ENCODE measurements around the gene HES2. TPM values are rescaled to one million over a fixed set of nuclear protein-coding genes. Genes with fewer than 3 reads are reported as not detected.

Gene HES2
- polyA plus RNA-seq, 1 donor: 0.75 TPM

DNA sequence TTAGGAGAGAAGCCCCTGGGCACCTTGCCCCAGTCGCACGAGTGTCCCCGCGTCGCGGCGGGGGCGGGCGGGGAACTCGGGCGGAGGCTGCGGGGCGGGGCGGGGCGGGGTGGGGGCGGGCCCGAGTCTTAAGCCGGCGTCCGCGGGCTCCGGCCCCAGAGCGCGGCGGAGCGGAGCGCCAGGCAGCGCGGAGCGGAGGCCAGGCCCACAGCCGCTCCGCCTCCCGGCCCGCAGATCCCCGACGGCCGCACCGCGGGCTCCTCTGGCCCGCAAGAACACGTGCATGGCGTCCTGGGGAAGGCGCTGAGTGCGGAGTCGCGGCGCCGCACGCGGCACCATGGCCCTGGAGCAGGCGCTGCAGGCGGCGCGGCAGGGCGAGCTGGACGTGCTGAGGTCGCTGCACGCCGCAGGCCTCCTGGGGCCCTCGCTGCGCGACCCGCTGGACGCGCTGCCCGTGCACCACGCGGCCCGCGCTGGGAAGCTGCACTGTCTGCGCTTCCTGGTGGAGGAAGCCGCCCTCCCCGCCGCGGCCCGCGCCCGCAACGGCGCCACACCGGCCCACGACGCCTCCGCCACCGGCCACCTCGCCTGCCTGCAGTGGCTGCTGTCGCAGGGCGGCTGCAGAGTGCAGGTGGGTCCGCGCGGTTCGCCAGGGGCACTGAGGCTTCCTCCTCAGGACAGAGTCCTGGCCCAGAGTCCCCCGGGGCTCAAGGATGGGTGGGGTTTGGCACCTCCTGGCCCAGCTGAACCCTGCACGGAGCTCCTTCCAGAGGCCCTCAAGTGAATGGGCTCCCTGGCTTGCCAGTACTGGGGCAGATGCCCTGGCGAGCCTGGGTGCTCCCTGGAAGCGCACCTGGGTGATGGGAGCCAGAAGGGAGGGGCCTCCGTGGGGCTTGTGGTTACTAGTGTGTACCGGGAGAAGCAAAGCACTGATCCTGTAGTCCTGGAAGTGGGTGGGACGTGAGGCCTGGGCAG lies 5.2 kb upstream of the HES2 start, which contains the start of gene ESPN:
Gene ESPN, plus strand, starts transcription at position 158 of the 975 bp plus-strand sequence. Its CDS starts 180 bp downstream, at position 338.
- no CpG with 5 or more reads among the region's 99 CpGs for WGBS (ENCODE audit: insufficient coverage, low lambda C conversion rate)
- H3K36me3 ChIP-seq (ENCODE audit: control insufficient read depth, insufficient read depth, low read length): no peaks in the 10 kb centered on the region
- no peak within 1 kb of the TSS for H3K27ac ChIP-seq (ENCODE audit: low read length)
- H3K4me1 ChIP-seq (ENCODE audit: control insufficient read depth, insufficient read depth, low read length): peaks cover 25% of the 10 kb centered on the region
- no peak within 1 kb of the TSS for H3K4me3 ChIP-seq (ENCODE audit: low read length)
- peaks cover 64% of the 10 kb centered on the region for H3K27me3 ChIP-seq (ENCODE audit: control insufficient read depth, insufficient read depth, low read length)
- peaks cover 6% of the 10 kb centered on the region for H3K9me3 ChIP-seq (ENCODE audit: control insufficient read depth, low read depth, low read length)
- no peak for DNase-seq

DNA sequence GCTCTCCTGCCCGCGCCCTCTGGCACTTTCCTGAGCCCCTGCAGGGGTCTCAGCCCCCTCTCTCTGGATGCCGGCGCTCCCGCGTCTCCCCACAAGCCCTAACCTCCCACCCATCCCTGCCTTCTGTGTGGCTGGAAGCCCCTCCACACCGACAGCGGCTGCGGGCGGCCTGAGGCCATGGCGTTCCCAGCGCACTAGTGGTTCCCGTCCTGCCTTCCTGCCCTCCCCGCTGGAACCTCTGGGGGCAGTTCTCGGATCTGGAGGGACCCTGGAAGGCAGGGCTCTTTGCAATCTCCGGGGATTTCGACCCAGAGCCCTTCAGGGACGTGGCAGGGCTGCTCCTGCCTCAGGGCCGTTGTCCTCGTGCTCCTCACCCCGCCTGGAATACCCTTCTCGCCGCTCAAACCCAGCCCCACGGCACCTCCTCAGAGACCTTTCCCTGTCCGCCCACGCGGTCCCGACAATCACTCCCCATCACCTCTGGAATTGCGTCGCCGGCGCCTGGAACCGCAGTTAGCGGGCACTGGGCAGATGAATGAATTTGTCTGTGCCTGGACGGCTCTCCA lies 4.4 kb upstream of the HES2 start:
- DNase-seq: no peak
- WGBS (ENCODE audit: insufficient coverage, low lambda C conversion rate): no CpG with 5 or more reads among the region's 35 CpGs
- Histone ChIP-seq H3K9me3 (ENCODE audit: control insufficient read depth, low read depth, low read length) (peaks cover 7% of the 10 kb centered on the region), H3K36me3 (ENCODE audit: control insufficient read depth, insufficient read depth, low read length) (no peaks in the 10 kb centered on the region), H3K4me1 (ENCODE audit: control insufficient read depth, insufficient read depth, low read length) (peaks cover 26% of the 10 kb centered on the region), H3K27me3 (ENCODE audit: control insufficient read depth, insufficient read depth, low read length) (peaks cover 71% of the 10 kb centered on the region), H3K27ac (ENCODE audit: low read length) (no peak overlapping the region), H3K4me3 (ENCODE audit: low read length) (no peak overlapping the region)

DNA sequence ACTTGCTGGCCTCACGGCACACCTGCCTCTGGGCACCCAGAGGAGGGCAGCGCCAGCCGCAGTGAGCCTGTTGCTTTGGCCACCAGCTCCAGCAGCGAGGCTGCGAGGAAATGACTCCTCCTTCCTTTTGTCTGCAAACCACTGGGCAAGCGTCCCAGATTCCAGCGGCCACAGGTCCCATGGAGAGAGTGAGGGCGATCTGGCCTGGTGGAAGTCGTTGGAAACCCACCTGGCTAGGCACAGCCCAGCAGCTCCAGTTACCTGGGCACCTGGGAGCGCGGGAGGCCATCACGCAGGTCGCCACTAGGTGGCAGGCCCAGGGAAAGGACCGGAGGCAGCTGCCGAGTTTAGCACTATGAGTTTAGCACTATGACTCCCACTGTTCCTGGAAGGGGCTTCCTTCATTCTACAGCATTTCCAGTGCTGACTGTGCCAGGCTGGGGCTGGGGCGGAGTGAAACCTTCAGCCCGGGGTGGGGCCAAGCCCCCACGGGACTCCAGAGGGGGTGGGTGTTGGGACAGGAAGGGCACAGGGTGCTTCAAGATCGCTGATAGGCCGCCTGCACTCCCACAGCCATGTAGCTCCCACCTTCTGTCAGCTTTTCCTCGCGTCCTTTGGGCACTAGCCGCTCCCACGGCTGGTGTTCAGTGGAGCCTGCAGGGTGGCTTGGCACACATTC lies 3.7 kb upstream of the HES2 start:
- H3K36me3 ChIP-seq (ENCODE audit: control insufficient read depth, insufficient read depth, low read length): no peaks in the 10 kb centered on the region
- H3K4me3 ChIP-seq (ENCODE audit: low read length): no peak overlapping the region
- peak; percentile 46 to 66 for DNase-seq
- no peak overlapping the region for H3K27ac ChIP-seq (ENCODE audit: low read length)
- peaks cover 7% of the 10 kb centered on the region for H3K9me3 ChIP-seq (ENCODE audit: control insufficient read depth, low read depth, low read length)
- peaks cover 76% of the 10 kb centered on the region for H3K27me3 ChIP-seq (ENCODE audit: control insufficient read depth, insufficient read depth, low read length)
- peaks cover 26% of the 10 kb centered on the region for H3K4me1 ChIP-seq (ENCODE audit: control insufficient read depth, insufficient read depth, low read length)
- no CpG with 5 or more reads among the region's 24 CpGs for WGBS (ENCODE audit: insufficient coverage, low lambda C conversion rate)

DNA sequence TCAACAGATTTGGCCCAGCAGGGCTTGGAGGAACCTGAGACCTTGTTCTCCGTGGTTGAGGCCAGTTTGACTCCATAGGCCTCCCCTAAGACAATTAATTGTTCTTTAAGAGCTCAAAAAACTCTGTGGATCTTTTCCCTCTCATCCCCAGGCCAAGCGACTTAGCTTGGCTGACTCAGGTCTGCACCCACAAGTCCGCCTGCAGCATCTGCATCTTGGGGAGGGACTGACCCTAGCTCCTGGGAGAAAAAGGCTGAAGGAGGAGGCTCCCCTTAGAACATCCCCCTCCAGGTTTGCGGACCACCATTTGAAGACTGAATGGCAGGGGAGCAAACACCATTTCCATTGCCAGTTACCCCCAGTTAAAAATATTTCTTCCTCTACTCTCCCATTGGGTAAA lies 1.5 kb upstream of the HES2 start:
- H3K4me1 ChIP-seq (ENCODE audit: control insufficient read depth, insufficient read depth, low read length): peaks cover 26% of the 10 kb centered on the region
- H3K36me3 ChIP-seq (ENCODE audit: control insufficient read depth, insufficient read depth, low read length): no peaks in the 10 kb centered on the region
- no peak for DNase-seq
- H3K9me3 ChIP-seq (ENCODE audit: control insufficient read depth, low read depth, low read length): peaks cover 7% of the 10 kb centered on the region
- no peak overlapping the region for H3K27ac ChIP-seq (ENCODE audit: low read length)
- peaks cover 89% of the 10 kb centered on the region for H3K27me3 ChIP-seq (ENCODE audit: control insufficient read depth, insufficient read depth, low read length)
- no peak overlapping the region for H3K4me3 ChIP-seq (ENCODE audit: low read length)
- no CpG with 5 or more reads among the region's 4 CpGs for WGBS (ENCODE audit: insufficient coverage, low lambda C conversion rate)

DNA sequence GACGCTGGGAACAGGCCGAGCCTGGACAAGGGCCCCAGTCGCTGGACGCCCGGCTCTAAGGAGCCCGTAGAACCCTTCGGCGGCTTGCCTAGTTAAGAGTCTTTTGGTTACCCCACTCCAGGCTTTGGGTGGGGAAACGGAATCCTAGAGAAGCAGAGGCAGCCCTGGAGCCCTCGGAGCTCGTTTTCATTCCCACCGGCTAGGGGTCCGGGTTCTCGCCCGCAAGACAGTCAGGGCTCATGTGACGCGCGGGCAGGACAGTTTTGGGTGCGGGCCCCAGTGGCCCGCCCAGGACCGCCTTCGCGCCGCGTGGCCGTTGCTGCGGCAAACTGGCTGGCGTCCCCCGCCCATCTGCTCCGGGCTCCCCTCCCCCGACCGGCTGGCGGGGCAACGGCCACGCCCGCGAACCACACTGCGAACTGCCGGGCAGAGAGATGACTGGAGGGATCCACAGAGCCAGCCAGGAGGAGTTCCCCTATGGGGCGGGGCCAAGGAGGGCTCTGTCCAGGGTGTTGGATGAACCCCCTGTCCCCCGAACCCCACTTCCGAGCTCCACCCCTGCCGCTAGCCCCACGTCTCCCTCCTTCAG lies 829 bp upstream of the HES2 start:
- no peak overlapping the region for H3K27ac ChIP-seq (ENCODE audit: low read length)
- H3K9me3 ChIP-seq (ENCODE audit: control insufficient read depth, low read depth, low read length): peaks cover 7% of the 10 kb centered on the region
- peaks cover 30% of the 10 kb centered on the region for H3K4me1 ChIP-seq (ENCODE audit: control insufficient read depth, insufficient read depth, low read length)
- H3K36me3 ChIP-seq (ENCODE audit: control insufficient read depth, insufficient read depth, low read length): no peaks in the 10 kb centered on the region
- WGBS (ENCODE audit: insufficient coverage, low lambda C conversion rate): no CpG with 5 or more reads among the region's 44 CpGs
- peak in 1 of 2 donors; percentile 60 for DNase-seq
- no peak overlapping the region for H3K4me3 ChIP-seq (ENCODE audit: low read length)
- H3K27me3 ChIP-seq (ENCODE audit: control insufficient read depth, insufficient read depth, low read length): peaks cover 83% of the 10 kb centered on the region

DNA sequence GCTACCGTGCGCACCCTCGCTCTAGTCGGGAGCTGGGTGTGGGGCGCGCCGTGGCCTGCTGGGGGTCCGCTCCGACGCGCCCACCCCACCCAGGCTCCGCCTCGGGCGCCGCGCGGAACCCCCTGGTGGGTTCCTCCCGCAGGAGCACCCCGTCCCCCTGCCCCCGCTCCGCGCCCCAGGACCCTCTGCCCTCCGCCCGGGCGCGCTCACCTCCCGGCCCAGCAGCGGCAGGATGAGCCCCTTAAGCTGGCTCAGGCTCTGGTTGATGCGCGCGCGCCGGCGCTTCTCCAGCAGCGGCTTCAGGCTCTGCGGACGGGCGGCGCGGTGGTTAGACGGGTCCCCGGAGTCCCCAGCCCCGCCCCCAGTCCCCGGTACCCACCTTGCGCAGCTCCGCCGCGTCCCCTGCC lies 319 bp downstream of the HES2 start:
- Histone ChIP-seq H3K27me3 (ENCODE audit: control insufficient read depth, insufficient read depth, low read length) (peaks cover 76% of the 10 kb centered on the region), H3K36me3 (ENCODE audit: control insufficient read depth, insufficient read depth, low read length) (no peaks in the 10 kb centered on the region), H3K27ac (ENCODE audit: low read length) (no peak overlapping the region), H3K4me1 (ENCODE audit: control insufficient read depth, insufficient read depth, low read length) (peaks cover 36% of the 10 kb centered on the region), H3K4me3 (ENCODE audit: low read length) (no peak overlapping the region), H3K9me3 (ENCODE audit: control insufficient read depth, low read depth, low read length) (peaks cover 5% of the 10 kb centered on the region)
- DNase-seq: no peak
- no CpG with 5 or more reads among the region's 48 CpGs for WGBS (ENCODE audit: insufficient coverage, low lambda C conversion rate)

DNA sequence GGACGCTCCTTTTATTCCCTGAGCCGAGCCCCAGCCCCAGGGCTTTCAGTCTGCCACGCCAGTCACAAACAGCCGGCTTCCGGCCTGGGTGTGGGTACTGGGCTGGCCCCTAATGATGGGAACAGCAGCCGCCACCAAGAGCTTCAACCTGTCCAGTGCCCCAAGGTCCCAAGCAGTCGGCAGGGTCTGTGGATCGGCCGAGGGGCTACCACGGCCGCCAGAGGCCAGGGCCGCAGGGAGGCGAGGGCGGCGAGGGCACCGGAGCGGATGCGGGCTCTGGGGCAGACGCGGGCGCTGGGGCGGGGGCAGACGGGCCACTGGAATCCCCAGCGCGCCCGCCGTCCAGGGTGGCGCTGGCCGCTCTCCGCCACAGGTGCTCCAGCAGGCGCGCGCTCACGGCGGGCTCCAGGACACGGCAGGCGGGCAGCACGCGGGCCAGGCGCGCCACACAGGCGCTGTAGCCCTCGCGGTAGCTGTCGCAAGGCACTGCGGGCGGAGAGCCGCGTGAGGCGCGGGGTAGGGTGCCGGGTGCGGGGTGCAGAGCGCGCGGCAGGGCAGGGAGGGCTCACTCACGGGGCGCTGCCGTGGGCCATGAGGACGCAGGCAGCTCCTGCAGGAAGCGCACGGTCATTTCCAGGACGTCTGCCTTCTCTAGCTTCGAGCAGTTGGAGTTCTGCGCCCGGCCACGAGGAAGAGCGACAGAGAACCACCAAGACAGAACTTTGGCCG lies 887 bp downstream of the HES2 start:
- Histone ChIP-seq H3K36me3 (ENCODE audit: control insufficient read depth, insufficient read depth, low read length) (no peaks in the 10 kb centered on the region), H3K9me3 (ENCODE audit: control insufficient read depth, low read depth, low read length) (peaks cover 5% of the 10 kb centered on the region), H3K4me1 (ENCODE audit: control insufficient read depth, insufficient read depth, low read length) (peaks cover 35% of the 10 kb centered on the region), H3K27me3 (ENCODE audit: control insufficient read depth, insufficient read depth, low read length) (peaks cover 71% of the 10 kb centered on the region), H3K27ac (ENCODE audit: low read length) (no peak overlapping the region), H3K4me3 (ENCODE audit: low read length) (no peak overlapping the region)
- DNase-seq: peak in 1 of 2 donors; percentile 55
- WGBS (ENCODE audit: insufficient coverage, low lambda C conversion rate): no CpG with 5 or more reads among the region's 69 CpGs

DNA sequence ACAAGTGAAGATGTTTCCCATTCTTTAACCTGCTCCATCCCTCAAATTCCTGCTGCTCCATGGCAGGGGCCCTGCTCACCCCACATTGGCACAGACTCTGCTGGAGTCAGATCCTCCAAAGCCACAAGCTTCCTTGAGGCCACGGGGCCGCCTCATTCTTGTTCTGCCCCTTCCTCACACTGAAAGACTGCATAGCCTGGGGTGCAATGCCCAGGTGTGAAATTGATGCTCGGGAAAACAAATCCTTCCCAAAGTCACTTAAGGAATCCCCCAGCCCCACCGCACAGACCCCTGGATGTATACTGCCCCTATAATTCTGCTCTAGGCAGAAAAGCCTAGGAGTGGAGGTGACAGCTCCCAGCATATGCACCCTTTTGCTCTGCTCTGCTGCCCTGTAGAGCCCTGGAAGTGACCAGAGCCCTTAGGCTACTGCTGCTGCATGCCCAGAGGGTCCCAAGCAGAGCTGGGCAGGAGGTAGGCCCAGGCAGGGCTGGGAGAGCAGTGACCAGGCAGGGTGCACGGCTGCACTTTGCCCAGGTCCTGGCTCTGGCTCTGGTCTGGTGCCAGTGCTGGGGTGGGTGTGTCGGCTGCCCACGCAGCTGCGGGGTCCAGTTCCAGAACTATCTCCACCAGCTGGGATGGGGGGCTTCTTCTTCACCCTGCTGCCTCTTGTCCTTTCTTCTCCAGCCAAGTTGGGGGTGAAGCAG lies 1.6 kb downstream of the HES2 start:
- Histone ChIP-seq H3K4me1 (ENCODE audit: control insufficient read depth, insufficient read depth, low read length) (peaks cover 30% of the 10 kb centered on the region), H3K27ac (ENCODE audit: low read length) (no peak overlapping the region), H3K27me3 (ENCODE audit: control insufficient read depth, insufficient read depth, low read length) (peaks cover 64% of the 10 kb centered on the region), H3K4me3 (ENCODE audit: low read length) (no peak overlapping the region), H3K36me3 (ENCODE audit: control insufficient read depth, insufficient read depth, low read length) (no peaks in the 10 kb centered on the region), H3K9me3 (ENCODE audit: control insufficient read depth, low read depth, low read length) (peaks cover 5% of the 10 kb centered on the region)
- DNase-seq: no peak
- WGBS (ENCODE audit: insufficient coverage, low lambda C conversion rate): no CpG with 5 or more reads among the region's 8 CpGs

DNA sequence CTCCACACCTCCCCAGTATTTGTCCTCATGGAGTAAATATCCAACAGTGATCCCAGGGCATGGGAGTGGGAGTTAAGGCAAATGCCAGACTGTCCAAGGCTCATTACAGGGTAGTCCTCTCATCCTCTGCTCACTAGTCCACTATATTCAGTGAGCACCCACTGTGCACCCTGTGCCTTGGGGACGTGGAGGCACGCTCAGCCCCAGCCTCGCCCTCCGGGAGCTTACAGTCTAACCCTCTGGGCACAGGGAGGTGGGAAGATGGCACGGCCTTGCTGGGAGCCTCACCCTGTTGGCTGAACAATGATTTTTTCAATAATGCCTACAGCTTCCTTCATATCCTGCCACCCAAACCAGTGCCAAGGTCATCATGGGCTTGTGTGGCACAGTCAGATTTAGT lies 2.8 kb downstream of the HES2 start:
- Histone ChIP-seq H3K4me3 (ENCODE audit: low read length) (no peak overlapping the region), H3K27me3 (ENCODE audit: control insufficient read depth, insufficient read depth, low read length) (peaks cover 54% of the 10 kb centered on the region), H3K9me3 (ENCODE audit: control insufficient read depth, low read depth, low read length) (peaks cover 5% of the 10 kb centered on the region), H3K36me3 (ENCODE audit: control insufficient read depth, insufficient read depth, low read length) (no peaks in the 10 kb centered on the region), H3K27ac (ENCODE audit: low read length) (no peak overlapping the region), H3K4me1 (ENCODE audit: control insufficient read depth, insufficient read depth, low read length) (peaks cover 30% of the 10 kb centered on the region)
- no peak for DNase-seq
- no CpG with 5 or more reads among the region's 5 CpGs for WGBS (ENCODE audit: insufficient coverage, low lambda C conversion rate)
